HG03103 (cell line): ENCODE data around the gene SLC6A3.

ENCODE experiments used
- ATAC-seq: cut with Tn5 transposase; IDR thresholded peaks from one replicate; pipeline ENCODE4 v1.9.1; 2021; ENCODE audit warnings: low read depth; ENCODE audit not compliant: unreplicated experiment

SLC6A3 gene

DNA sequence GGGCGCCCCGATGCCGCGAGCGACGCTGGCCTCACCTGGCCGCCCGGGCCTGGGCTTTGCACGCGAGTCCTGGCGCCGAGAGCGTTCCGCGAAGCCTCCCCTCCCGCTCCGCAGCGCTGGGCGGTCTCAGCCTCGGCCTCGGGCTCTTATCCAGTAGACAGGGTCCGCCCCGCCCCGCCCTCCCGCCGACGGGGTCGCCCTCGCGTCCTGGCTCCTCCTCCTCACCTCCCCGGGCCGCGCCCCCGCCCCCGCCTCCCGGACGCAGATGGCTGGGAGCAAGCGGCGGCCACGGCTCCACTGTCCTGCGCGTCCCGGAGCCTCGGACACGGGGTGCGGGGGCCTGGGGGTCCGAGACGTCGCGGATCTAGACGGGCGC, at the start of gene SLC6A3:
Gene SLC6A3, minus strand, starts transcription at position 128 of the 376 bp plus-strand sequence. CDS start 2,243 bp downstream, outside the sequence.
- no peak for ATAC-seq

DNA sequence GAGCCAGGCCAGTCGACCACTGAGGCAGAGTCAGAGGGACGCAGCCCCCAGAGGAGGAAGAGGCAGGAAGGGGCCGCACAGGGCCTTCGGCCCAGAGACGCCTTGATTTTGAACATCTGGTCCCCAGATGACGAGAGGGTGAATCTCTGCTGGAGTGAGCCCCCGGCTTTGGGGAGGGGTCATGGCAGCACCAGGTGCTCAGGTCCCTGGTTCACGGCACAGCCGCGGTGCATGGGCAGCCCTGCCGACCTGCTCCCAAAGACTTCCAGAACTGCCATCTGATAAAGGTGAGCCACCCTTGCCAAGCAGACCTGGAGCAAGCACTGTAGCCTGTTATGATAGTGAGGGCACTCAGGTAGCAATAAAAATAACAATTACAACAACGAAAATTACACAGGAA, 48.7 kb upstream of the SLC6A3 start:
- ATAC-seq = no peak

DNA sequence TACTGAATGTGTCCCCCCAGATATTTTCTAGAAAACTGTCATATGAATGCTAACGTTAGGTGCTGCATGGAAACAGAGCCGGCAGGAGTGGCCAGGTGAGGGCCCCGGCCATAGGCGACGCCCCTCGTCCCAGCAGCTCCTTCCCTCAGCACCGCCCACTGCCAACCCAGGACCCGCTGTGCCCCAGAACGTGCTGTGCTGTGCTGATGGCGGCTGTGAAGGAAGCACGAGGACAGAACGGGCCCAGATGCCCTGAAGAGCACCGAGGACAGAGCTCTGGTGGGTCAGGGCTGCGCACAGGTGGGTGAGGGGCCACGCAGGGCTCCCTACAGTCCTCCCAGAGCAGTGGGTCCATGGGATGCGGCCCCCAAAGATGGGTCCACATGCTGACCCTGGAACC, 48.2 kb upstream of the SLC6A3 start:
- ATAC-seq = no peak

GRCh38 chr5:1492757-1493156, 47.5 kb upstream of the SLC6A3 start:
- ATAC-seq = no peak

DNA sequence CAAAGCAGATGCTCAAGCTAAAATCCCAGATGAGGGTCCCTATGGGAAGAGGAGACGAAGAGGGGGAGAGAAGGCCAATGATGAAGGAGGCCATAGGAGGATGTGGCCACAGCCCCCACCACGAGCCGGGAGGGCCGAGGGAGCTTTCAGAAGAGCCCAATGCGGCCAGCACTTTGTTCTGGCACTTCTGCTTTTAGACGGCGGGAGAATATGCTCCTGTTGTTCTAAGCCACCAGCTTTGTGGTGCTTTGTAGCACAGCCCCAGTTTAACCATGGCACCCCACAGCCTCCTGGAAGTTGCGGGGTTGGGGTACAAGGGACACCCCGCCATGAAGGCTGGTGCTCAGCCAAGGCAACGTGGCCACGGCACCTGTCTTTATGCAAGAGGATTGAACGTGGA, 45.1 kb upstream of the SLC6A3 start:
- ATAC-seq = no peak

GRCh38 chr5:1489754-1490153, 44.5 kb upstream of the SLC6A3 start:
- ATAC-seq = no peak

DNA sequence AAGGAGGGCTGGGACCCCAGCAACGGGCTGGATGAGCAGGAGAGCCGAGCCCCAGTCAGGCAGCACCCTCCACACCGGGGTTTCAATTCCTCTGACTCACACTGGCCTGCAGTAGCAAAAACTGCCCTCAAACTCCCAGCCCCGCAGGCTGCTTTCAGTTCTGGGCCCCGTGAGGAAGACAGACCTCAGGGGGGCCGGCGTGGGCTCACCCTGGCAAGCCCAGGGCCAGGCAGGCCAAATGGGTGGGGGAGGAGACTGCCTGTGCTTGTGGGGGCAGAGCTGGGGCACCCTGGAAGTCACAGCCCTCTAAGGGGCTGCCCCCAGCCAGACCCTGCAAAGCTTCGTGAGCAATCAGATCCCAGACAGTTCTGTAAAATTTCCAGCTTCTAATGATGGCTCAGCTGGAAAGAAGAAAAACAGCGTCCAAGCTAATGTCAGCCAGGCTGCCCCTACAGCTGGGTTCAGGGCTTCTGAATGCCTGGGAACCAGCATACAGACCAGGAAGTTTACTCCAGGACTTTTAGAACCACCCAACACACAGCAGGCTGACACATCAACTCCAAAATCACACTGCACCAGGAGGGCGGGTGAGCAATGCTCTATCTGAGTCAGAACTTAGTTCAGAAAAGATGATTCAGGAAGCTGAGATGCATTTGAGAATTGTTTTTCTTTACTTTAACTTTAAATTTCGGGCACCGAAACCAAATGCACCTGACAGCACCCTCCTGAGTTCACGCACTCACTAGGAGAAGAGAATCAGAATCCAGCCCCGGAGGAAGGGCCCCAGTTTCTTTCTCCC, 43.8 kb upstream of the SLC6A3 start:
- peak; percentile 38 for ATAC-seq

DNA sequence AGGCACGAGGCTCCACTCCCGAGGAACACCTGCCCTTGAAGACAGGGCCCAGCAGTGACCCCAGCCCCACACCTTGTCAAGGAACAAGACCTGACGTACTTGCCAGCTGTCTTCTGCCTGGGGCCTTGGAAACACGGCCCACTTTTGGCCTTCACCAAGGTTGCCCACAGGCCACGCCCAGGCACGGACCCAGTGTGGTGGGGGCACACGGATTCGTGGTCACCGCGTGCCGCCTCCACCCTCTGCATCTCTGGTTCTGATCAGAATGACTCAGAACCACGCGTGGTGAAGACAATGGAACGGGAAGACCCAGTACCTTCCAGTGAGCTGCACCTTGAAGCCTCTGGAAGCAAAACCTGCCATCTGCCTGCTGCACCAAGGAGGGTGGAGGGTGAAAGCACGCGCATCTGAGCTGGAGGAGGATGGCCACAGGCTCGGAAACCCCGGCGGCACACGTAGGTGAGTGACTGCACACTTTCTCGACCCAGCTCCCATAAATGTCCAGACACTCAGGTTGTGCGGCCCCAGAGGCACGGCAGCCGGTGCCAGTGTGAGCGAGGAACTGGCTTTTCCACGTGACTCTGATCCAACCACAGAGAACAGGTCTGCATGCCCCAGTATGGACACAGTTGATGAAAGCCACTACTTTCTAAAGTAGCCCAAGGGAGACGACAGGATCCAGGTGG, 42.0 kb upstream of the SLC6A3 start:
- ATAC-seq = no peak

DNA sequence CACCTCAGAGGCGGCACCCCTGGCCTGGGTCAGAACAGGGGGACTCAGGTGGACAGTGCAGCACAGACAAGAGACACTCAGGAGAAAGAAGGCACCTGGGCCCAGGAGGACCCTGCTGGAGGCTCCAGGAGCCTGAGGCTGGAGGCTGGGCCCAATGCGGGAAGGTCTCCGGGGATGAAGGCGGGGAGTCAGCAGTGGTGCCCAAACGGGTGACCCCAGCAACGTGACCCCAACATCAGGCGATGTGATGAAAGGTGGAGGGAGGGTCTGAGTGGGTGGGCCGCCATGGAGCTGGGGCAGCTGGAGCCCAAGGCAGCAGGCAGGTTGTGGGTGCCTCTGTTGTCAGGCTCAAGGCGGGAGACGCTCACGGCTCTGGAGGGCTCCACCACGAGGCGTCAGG, 41.0 kb upstream of the SLC6A3 start:
- ATAC-seq = no peak

DNA sequence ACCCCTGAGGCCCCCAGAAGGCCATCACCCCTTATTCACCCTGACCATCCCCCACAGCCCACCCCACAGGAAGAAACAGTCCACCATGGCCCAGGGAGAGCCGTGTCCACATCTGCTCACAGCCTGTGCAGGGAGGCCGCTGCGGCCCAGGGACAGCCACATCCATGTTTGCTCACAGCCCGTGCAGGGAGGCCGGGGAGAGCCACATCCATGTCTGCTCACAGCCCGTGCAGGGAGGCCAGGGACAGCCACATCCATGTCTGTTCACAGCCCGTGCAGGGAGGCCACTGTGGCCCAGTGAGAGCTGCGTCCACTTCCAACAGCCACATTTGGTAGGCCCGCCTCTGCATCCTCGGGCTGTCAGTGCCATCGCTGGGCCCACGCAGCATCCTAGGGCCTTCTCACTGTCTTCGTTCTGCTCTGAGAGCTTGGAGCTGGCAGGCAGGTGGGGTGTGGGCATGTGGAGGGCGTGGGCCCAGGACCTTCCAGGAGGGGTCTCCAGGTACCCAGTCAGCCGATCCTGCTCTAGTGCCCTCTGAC, 40.4 kb upstream of the SLC6A3 start:
- ATAC-seq = no peak

DNA sequence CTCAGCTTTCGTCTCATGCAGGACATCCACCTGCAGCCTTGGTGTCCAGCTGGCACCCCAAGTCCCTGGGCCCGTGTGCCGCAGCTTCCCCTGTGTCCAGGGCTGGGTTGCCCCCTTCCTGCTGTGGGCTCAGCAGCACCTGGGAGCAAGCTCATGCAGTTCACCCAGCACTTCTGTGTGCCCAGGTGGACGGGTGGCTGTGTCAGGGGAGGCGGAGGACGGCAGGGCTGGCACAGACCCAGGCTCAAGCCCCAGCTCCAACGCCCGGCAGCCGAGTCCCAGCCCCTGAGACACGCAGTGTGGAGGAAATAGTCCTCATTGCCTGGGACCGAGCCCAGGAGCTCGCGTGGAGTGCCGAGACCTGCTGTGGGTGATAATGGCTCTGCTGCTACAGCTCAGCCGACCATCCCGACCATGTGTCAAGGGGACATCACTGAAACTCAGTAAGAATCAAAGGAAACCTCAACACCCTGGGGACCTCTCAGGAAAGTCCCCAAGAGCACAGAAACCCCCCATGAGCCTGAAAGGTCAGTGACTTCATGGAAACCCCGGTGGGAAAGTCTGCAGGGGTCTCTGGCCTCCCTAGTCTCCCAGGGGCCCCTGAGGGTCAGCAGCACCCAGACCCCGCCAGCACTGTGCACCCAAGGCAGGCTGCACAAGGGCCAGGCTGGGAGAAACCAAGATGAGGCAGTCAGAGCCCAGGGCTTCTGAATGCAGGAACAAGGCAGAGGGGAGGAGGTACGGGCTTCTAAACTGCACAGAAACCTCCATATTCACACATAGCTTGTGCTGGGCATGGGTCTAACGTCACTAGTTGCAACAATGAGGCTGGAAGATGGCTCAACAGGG, 39.7 kb upstream of the SLC6A3 start:
- ATAC-seq = peak; percentile 44

DNA sequence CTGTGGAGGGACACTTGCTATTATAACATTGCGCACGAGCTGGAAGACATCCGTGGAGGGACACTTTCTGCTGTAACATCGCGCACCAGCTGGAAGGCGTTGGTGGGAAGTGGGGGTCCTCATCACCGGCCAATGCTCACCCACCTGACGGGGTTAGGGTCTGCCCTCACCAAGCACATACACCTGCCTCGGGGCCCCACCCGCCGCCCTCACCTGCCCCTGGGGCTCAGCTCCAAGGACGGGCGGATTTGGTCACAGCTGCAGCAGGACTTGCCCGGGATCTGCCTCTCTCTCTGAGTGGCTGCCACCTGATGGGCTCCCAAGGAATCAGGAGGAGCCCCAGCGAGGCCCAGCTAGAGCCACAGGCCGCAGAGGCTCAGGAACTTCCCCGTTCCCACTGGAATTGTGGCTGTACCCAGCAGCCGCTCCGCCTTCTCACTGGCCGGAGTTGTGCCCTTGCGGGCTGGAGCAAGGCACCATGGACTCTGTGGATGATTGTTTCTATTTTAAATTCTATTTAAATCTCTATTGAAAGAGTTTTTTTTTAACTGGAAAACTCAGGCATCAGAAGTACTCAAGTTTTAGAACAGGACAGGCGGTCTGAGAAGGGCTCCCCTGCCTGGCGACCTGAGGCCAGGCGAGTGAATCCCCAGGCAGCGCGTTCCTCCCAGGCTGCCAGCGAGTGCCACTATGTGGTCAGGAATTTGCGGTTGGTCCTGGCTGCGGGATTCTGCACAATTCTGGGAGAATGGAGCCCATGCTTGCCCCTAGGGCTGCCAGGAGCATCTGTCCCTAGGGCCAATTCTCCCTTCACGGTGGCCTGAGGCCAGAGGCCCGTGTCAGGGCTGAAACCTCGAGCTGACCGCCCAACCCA, 38.9 kb upstream of the SLC6A3 start:
- no peak for ATAC-seq

GRCh38 chr5:1483064-1483463, 37.8 kb upstream of the SLC6A3 start:
- ATAC-seq = no peak

- no peak for ATAC-seq
Observed at GRCh38 chr5:1481959-1482331, 36.7 kb upstream of the SLC6A3 start.

DNA sequence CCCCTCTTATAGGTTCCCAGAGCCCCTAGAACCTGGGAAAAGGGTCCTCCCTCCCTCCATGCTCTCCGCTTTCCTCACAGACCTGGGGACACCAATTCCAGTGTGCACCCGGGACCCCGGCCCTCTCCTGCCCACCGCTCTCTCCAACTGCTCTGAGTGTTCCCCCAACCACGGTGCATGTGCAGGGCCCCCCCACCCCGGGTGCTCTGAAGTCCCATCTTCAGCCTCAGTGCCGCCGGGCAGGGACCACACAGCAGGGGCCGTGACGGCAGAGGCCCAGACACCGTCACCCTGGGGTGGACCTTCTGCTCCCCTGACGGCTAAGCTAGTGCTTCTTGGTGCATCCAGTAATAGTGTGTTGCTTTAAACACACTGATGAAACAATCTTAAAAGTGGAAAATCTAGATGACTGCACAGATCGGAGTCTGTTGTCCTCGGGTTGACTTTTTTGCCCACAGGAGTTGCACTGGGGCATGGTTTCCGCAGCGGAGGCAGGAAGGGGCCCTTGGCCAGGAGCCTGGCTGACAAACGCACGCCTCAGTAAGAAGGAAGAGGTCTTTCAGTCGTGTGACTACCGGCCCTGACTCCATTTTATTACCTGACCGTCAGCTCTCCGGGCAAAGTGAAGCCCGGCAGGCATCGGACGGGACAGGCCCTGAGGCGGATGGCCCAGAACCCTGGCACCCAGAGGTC, 36.2 kb upstream of the SLC6A3 start:
- ATAC-seq = no peak

DNA sequence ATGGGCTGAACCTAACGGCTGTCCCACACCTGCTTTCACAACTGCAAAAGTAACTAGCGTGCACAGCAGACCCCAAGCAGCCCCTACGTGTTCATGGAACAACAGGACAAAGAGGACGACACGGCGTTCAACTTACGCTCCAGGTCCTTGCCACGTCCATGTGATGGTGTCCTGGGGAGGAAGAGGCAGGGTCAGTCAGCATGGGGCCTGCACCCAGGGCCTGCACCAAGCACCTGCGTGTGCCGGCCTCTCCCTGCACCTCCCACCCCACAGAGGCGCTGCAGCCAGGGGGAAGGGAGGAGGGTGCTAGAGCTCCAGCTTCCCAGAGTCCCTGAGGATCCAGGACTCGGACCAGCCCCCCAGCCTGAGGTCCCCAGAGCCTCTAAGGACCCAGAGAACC, 35.6 kb upstream of the SLC6A3 start:
- no peak for ATAC-seq

DNA sequence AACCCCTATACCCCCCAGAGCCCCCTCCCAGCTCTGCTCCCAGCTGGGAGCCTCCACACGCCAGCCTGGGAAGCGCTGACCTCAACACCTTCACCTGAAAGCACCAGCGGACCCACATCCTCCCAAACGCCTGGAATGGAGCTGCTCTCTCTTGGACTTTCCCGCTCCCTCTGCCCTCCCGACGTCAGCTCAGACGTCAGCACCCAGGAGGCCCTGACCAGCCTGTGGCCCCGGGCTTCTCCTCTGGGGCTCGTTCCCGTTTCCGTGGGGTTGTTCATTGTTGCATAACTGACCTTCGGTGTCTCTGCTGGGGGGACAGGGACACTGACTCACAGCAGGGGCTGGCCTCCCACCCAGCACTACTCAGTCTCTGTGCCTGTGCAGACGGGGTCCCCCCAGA, 35.0 kb upstream of the SLC6A3 start:
- ATAC-seq = no peak

- no peak for ATAC-seq
Observed at GRCh38 chr5:1479581-1480188, 34.4 kb upstream of the SLC6A3 start.

- no peak for ATAC-seq
Observed at GRCh38 chr5:1479066-1479465, 33.8 kb upstream of the SLC6A3 start.
